K562 (cell line): ENCODE results near the gene OR52E6. TPM values are rescaled to one million over a fixed set of nuclear protein-coding genes. Genes with fewer than 3 reads are reported as not detected.

ENCODE experiments used
- ARHGAP35 ChIP-seq: fragments of 450-650 bp; IDR thresholded peaks from 2 replicates; pipeline ENCODE4 v1.6.1; 2018; ENCODE audit not compliant: partially characterized antibody
- ATF7 ChIP-seq: fragments of 450-650 bp; IDR thresholded peaks from 2 replicates; pipeline ENCODE4 v1.7.1; 2014; ENCODE audit warnings: mild to moderate bottlenecking, moderate library complexity
- BRD9 ChIP-seq: fragments of 450-650 bp; IDR thresholded peaks from 2 replicates; pipeline ENCODE4 v1.6.1; 2018; ENCODE audit warnings: low read depth; ENCODE audit not compliant: partially characterized antibody
- CCAR2 ChIP-seq: fragments of 200-400 bp; formaldehyde crosslinking; IDR thresholded peaks from 2 replicates; pipeline ENCODE4 v1.6.1; 2017; ENCODE audit warnings: mild to moderate bottlenecking, low read depth, low read length
- ETS2 ChIP-seq: IDR thresholded peaks from 2 replicates; pipeline ENCODE4 v1.6.1; 2016; ENCODE audit warnings: borderline replicate concordance, missing genetic modification characterization, mild to moderate bottlenecking, moderate library complexity, missing compliant biosample characterization; ENCODE audit not compliant: poor library complexity, severe bottlenecking
- LARP7 ChIP-seq: fragments of 450-650 bp; IDR thresholded peaks from 2 replicates; pipeline ENCODE4 v1.6.1; 2016
- LEF1 ChIP-seq: fragments of 450-650 bp; IDR thresholded peaks from 2 replicates; pipeline ENCODE4 v1.6.1; 2016; ENCODE audit warnings: mild to moderate bottlenecking
- MAZ ChIP-seq, 2 experiments: fragments of 450-650 bp in 1 of 2; sonication (generic) in 1 of 2; formaldehyde crosslinking; IDR thresholded peaks in 1 of 2; conservative IDR thresholded peaks in 1 of 2; 2 replicates each; pipeline versions ENCODE4 v1.4.0 to v1.5.0; 2020; ENCODE audit warnings: mild to moderate bottlenecking in 1 of 2, missing genetic modification reagents in 1 of 2
- PBX2 ChIP-seq, 2 experiments: IDR thresholded peaks in 1 of 2; conservative IDR thresholded peaks in 1 of 2; 2 replicates each; pipeline ENCODE4 v1.6.1; 2016; ENCODE audit warnings: low read depth in 2 of 2, mild to moderate bottlenecking in 1 of 2, missing compliant biosample characterization in 1 of 2, missing genetic modification characterization in 1 of 2, moderate library complexity in 1 of 2
- PHB2 ChIP-seq: fragments of 450-650 bp; IDR thresholded peaks from 2 replicates; pipeline ENCODE4 v1.6.1; 2017; ENCODE audit warnings: low read depth
- PHF8 ChIP-seq: fragments of 200-600 bp; sonication (generic); IDR thresholded peaks from 2 replicates; pipeline ENCODE4 v1.6.1; 2012; ENCODE audit warnings: mixed run types, mild to moderate bottlenecking, inconsistent platforms, low read length, moderate library complexity, borderline replicate concordance
- SLC30A9 ChIP-seq: fragments of 250-450 bp; sonication (Bioruptor Pico); IDR thresholded peaks from 2 replicates; pipeline ENCODE4 v1.8.0; 2022; ENCODE audit warnings: mild to moderate bottlenecking, moderate library complexity
- SNRNP70 ChIP-seq: fragments of 200-400 bp; formaldehyde crosslinking; optimal IDR thresholded peaks from 2 replicates; pipeline ENCODE3; 2017; ENCODE audit warnings: low read depth, low read length
- SRF ChIP-seq, 2 experiments: fragments of 250-450, 450-650 bp in 1 of 2; sonication (Bioruptor Pico) in 1 of 2; sonication (generic) in 1 of 2; formaldehyde crosslinking; IDR thresholded peaks; 2 replicates each; pipeline versions ENCODE4 v1.5.0 to v1.5.1; 2020 to 2022; ENCODE audit warnings: mild to moderate bottlenecking in 1 of 2, missing genetic modification reagents in 1 of 2
- TBP ChIP-seq: optimal IDR thresholded peaks from 2 replicates; pipeline ENCODE3; 2011; ENCODE audit warnings: low read depth, low read length, improper control_type of control experiment
- TSC22D4 ChIP-seq: fragments of 450-650 bp; IDR thresholded peaks from 2 replicates; pipeline ENCODE4 v1.6.1; 2016; ENCODE audit warnings: missing genetic modification characterization, missing biosample characterization, control low read depth
- U2AF2 ChIP-seq: fragments of 200-400 bp; formaldehyde crosslinking; optimal IDR thresholded peaks from 2 replicates; pipeline ENCODE3; 2017; ENCODE audit warnings: low read depth, mild to moderate bottlenecking, low read length
- ZNF232 ChIP-seq: sonication (generic); formaldehyde crosslinking; IDR thresholded peaks from 2 replicates; pipeline ENCODE4 v1.8.0; 2022; ENCODE audit warnings: mild to moderate bottlenecking, missing genetic modification reagents
- ZNF395 ChIP-seq: fragments of 200-800 bp; sonication (Bioruptor generic); IDR thresholded peaks from 2 replicates; pipeline ENCODE4 v1.6.1; 2017; ENCODE audit warnings: missing genetic modification characterization, missing compliant biosample characterization
- ZNF696 ChIP-seq: fragments of 250-450 bp; sonication (Bioruptor Pico); conservative IDR thresholded peaks from 2 replicates; pipeline ENCODE4 v1.4.0; 2020; ENCODE audit warnings: mild to moderate bottlenecking, moderate library complexity
- ZNF76 ChIP-seq: fragments of 250-450 bp; sonication (Bioruptor Pico); IDR thresholded peaks from 2 replicates; pipeline ENCODE4 v1.4.0; 2020; ENCODE audit warnings: mild to moderate bottlenecking, moderate library complexity, borderline replicate concordance
- ZNF785 ChIP-seq: fragments of 250-450 bp; sonication (Bioruptor Pico); IDR thresholded peaks from 2 replicates; pipeline ENCODE4 v1.4.0; 2020; ENCODE audit warnings: mild to moderate bottlenecking
- ZZZ3 ChIP-seq: fragments of 450-650 bp; IDR thresholded peaks from 2 replicates; pipeline ENCODE4 v1.6.1; 2016; ENCODE audit warnings: antibody characterized with exemption, mild to moderate bottlenecking, moderate library complexity
- polyA plus RNA-seq, 8 experiments: library from polyadenylated mRNA; depleted of rRNA in 4 of 8; stranded (reverse) in 5 of 8; unstranded in 3 of 8; fragments of >200 nt; fragmentation: Nextera tagmentation in 2 of 8; fragmentation: Illumina TruSeq in 1 of 8; extraction: Ambion mirVana in 2 of 8; extraction: Trizol in 1 of 8; gene quantifications; 2 replicates each; pipeline versions ENCODE4 v1.2.1 to v1.2.3, GENCODE V29; 2011 to 2014; ENCODE audit warnings: inconsistent platforms in 1 of 8, missing spikeins in 1 of 8
- total RNA-seq, 7 experiments: library from RNA; depleted of rRNA in 6 of 7; stranded (reverse); fragments of >200 nt in 6 of 7; fragmentation: Illumina TruSeq in 2 of 7; extraction: Trizol in 2 of 7; gene quantifications; 2 replicates each; pipeline versions ENCODE4 v1.2.1 to v1.2.3, GENCODE V29; 2011 to 2021; ENCODE audit warnings: low replicate concordance in 1 of 7
- TF ChIP-seq, protein P1 (sequence below): fragments of 450-650 bp; formaldehyde crosslinking; IDR thresholded peaks from 2 replicates; pipeline ENCODE4 v1.4.0; 2020; ENCODE audit warnings: mild to moderate bottlenecking

The OR52E6 gene
- total and polyA plus RNA-seq, 9 of the 15 experiments (the other 6 are each of a cell fraction or from before 2014, with no cell fraction given) = not detected

- peak; percentile 42; the same call in 1 of the 2 replicates for TF ChIP-seq ATF7
- TF ChIP-seq ZZZ3 = no peak
- TF ChIP-seq TBP = no peak
- no peak for TF ChIP-seq PBX2 (CRISPR knock-in tag; IDR thresholded peaks at IDR 0.05; ENCODE audit: low read depth)
- TF ChIP-seq PBX2 (tag; conservative IDR thresholded peaks at IDR 0.05; ENCODE audit: low read depth) = peak; percentile 80
- TF ChIP-seq ZNF76 (CRISPR knock-in tag) = no peak
- TF ChIP-seq ZNF785 (CRISPR knock-in tag) = no peak
- no peak for TF ChIP-seq ZNF696 (CRISPR knock-in tag)
- peak; percentile 62; the same call in 1 of the 2 replicates for TF ChIP-seq PHB2
- TF ChIP-seq TSC22D4 = no peak
- no peak for TF ChIP-seq SLC30A9 (CRISPR knock-in tag)
- TF ChIP-seq LEF1 = peak; percentile 99
- TF ChIP-seq SRF (CRISPR knock-in tag; IDR thresholded peaks at IDR 0.05) = no peak
- no peak for TF ChIP-seq LARP7
- no peak for TF ChIP-seq CCAR2
- no peak for TF ChIP-seq SNRNP70
- no peak for TF ChIP-seq MAZ (CRISPR knock-in tag; conservative IDR thresholded peaks at IDR 0.05 in 1 of 2, IDR thresholded peaks at IDR 0.05 in 1 of 2)
- TF ChIP-seq ETS2 (tag) = no peak
- TF ChIP-seq ZNF395 = no peak
- no peak for TF ChIP-seq ARHGAP35
- TF ChIP-seq ZNF232 (CRISPR knock-in tag) = no peak
- TF ChIP-seq U2AF2 = no peak
- TF ChIP-seq PHF8 = no peak
- TF ChIP-seq BRD9 = peak; percentile 71
- TF ChIP-seq, protein P1, sequence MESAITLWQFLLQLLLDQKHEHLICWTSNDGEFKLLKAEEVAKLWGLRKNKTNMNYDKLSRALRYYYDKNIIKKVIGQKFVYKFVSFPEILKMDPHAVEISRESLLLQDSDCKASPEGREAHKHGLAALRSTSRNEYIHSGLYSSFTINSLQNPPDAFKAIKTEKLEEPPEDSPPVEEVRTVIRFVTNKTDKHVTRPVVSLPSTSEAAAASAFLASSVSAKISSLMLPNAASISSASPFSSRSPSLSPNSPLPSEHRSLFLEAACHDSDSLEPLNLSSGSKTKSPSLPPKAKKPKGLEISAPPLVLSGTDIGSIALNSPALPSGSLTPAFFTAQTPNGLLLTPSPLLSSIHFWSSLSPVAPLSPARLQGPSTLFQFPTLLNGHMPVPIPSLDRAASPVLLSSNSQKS (CRISPR knock-in tag) = no peak
Observed at GRCh38 chr11:5809905-5810795, 31.5 kb downstream of the OR52E6 start (continued).
